ENCODE data around the gene PDE4D.

DNA sequence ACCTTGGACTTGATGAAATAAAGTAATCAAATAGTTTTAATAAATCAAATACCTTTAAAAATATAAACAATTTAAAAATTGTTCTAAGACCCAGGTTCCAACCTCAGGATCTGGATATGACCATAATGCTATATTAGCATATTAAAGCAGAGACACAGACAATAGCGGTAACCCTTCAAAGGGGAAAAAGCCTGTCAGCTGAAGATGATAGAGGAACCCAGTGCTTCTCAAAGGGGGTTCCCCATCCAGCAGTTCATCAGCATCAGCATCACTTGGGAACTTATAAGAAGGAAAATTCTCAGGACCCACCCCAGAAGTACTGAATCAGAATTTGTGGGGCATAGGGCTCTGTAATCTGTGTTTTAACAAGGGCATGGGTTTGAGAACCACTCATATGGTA, 791.1 kb downstream of the PDE4D start:
- TF ChIP-seq, protein P1, sequence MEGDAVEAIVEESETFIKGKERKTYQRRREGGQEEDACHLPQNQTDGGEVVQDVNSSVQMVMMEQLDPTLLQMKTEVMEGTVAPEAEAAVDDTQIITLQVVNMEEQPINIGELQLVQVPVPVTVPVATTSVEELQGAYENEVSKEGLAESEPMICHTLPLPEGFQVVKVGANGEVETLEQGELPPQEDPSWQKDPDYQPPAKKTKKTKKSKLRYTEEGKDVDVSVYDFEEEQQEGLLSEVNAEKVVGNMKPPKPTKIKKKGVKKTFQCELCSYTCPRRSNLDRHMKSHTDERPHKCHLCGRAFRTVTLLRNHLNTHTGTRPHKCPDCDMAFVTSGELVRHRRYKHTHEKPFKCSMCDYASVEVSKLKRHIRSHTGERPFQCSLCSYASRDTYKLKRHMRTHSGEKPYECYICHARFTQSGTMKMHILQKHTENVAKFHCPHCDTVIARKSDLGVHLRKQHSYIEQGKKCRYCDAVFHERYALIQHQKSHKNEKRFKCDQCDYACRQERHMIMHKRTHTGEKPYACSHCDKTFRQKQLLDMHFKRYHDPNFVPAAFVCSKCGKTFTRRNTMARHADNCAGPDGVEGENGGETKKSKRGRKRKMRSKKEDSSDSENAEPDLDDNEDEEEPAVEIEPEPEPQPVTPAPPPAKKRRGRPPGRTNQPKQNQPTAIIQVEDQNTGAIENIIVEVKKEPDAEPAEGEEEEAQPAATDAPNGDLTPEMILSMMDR (IDR thresholded peaks at IDR 0.05), result no peak
- no peak for TF ChIP-seq ZFX (IDR thresholded peaks at IDR 0.05; ENCODE audit: borderline replicate concordance)

Data from 22Rv1 (cell line).